AG04449 (cell line): ENCODE data around the gene HBS1L.

Source experiments
- CTCF ChIA-PET: fragments of 350-600 bp; formaldehyde crosslinking; extraction: SDS; loops from one replicate; lab custom pipeline; 2021; ENCODE audit warnings: antibody characterized with exemption; lab: Yijun Ruan, JAX
- POLR2A ChIA-PET: fragments of 400-600, 350-600 bp; formaldehyde crosslinking; extraction: SDS; loops from one replicate; lab custom pipeline; 2020; ENCODE audit warnings: antibody characterized with exemption, inconsistent platforms; lab: Yijun Ruan, JAX
- DNase-seq: peaks from one replicate; pipeline ENCODE4 v3.0.0-alpha.2; 2010; ENCODE audit warnings: low read depth, low spot score
- H3K4me3 ChIP-seq: 2 replicates; pipeline ENCODE4 v1.5.1; 2011; ENCODE audit warnings: low read depth, mild to moderate bottlenecking, control low read depth, low read length
- TF ChIP-seq, protein P1 (sequence below): IDR thresholded peaks from one replicate; pipeline ENCODE4 v1.5.1; 2011; ENCODE audit warnings: mild to moderate bottlenecking, moderate library complexity, low read length, control low read depth, inconsistent platforms; ENCODE audit not compliant: insufficient read depth; ENCODE audit errors: missing control alignments

Gene HBS1L

DNA sequence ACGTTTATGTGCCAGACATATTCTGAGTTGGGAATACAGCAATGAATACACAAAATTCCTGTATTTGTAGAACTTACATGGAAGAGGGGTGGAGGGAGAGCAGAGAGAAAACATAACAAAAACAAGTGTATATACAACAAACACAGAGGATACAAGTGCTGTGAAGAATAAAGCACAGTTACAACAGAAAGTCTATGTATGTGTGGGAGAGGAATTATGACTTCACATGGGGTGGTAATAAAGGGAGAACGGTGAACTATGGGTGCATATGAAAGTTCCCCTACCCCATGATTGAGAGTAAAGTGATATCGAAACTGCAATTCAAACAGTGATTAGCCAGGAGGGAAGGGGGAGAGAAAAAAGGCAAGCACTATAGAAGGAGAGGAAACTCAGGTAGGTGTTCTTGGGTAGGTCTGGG, 24.6 kb downstream of the HBS1L start:
- CTCF ChIA-PET: no interaction called here
- no peak for DNase-seq
- H3K4me3 ChIP-seq: no peak overlapping the region
- TF ChIP-seq, protein P1, sequence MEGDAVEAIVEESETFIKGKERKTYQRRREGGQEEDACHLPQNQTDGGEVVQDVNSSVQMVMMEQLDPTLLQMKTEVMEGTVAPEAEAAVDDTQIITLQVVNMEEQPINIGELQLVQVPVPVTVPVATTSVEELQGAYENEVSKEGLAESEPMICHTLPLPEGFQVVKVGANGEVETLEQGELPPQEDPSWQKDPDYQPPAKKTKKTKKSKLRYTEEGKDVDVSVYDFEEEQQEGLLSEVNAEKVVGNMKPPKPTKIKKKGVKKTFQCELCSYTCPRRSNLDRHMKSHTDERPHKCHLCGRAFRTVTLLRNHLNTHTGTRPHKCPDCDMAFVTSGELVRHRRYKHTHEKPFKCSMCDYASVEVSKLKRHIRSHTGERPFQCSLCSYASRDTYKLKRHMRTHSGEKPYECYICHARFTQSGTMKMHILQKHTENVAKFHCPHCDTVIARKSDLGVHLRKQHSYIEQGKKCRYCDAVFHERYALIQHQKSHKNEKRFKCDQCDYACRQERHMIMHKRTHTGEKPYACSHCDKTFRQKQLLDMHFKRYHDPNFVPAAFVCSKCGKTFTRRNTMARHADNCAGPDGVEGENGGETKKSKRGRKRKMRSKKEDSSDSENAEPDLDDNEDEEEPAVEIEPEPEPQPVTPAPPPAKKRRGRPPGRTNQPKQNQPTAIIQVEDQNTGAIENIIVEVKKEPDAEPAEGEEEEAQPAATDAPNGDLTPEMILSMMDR: no peak
- POLR2A ChIA-PET: no interaction called here

DNA sequence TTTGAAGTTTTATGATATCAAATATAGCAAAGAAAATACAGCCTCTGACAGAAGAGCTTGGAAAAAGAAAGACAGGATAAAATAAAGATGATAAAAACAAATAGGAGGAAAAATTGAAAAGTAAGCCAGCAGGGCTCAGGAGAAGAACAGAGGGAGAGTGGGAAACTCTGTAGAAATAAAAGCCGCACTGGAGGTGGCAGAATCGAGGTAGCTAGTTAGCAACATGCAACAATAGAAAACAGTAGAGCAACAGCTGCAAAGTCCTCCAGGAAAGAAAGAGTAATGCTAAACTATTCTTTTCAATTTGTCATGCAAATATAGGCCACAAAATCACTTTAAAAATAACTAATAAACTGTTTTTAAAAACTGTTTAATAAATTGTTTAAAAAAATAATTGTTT, 28.8 kb downstream of the HBS1L start:
- POLR2A ChIA-PET: no interaction called here
- H3K4me3 ChIP-seq: no peak overlapping the region
- no peak for DNase-seq
- TF ChIP-seq, protein P1: no peak
- CTCF ChIA-PET: interaction anchor here (0.7 to 1.1 kb wide), 2 partner anchors 23 to 606 kb away, joined by 3 read pairs; no protein-coding TSS in a partner anchor

DNA sequence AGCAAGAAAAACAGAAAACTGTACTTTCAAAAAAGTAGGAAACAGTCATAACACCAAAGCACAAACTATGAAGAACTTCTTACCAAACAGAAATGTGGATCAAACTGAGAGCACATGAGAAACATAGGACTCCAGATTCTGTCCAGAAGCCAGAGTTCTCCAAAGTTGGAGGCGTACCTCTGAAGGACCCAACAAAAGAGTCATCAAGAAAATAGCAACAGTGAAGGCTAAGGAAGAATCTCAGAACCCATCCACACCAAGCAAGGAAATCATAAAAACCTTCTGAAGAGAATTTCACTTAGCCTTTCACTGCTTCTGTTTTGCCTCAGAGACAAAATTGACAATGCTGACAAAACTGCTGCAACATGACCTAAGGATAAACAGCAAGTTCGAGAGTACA, 29.4 kb downstream of the HBS1L start:
- ChIA-PET CTCF (interaction anchor here (0.7 to 1.1 kb wide), 2 partner anchors 23 to 606 kb away, joined by 3 read pairs; no protein-coding TSS in a partner anchor), POLR2A (no interaction called here)
- TF ChIP-seq, protein P1: no peak

DNA sequence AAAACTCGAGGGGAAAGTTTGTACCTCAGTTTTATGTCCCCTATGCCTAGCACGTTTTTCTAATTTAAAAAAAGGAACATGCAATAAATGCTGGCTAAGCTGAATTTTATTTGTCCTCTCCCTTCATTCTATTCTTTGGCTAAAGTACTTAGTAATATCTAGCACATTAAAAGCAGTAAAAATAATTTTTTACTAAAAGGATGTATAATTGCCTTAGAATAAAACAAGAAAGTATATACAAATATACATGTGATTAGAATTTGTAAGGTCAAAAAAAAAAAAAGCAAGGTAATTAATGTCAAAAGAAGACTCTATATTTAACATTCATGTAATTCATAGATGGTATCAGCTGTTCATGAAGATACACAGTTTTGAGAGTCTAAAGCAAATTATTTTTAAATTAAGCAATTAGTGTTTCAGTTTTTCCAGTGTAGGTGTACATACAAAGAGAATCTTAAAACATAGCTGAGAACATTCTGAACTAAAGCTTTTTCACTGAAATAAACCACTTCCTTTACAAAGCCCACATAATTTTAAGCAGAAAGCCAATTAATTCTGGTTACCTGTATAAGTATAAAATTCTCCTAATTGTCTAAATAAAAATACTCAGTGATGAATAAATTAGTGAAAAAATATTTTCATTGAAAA, 32.4 kb downstream of the HBS1L start:
- TF ChIP-seq, protein P1: no peak
- no peak overlapping the region for H3K4me3 ChIP-seq
- no peak for DNase-seq
- ChIA-PET CTCF (interaction anchor here (1.1 kb wide), 1 partner anchor 20 kb away, joined by 4 read pairs; no protein-coding TSS in a partner anchor), POLR2A (interaction anchor here (1.2 kb wide), 1 partner anchor 32 kb away, joined by 3 read pairs; the partner anchor contains the start of gene HBS1L)

More for the DNA sequence above, 29.4 kb downstream of the HBS1L start:
- no peak for DNase-seq
- no peak overlapping the region for H3K4me3 ChIP-seq

DNA sequence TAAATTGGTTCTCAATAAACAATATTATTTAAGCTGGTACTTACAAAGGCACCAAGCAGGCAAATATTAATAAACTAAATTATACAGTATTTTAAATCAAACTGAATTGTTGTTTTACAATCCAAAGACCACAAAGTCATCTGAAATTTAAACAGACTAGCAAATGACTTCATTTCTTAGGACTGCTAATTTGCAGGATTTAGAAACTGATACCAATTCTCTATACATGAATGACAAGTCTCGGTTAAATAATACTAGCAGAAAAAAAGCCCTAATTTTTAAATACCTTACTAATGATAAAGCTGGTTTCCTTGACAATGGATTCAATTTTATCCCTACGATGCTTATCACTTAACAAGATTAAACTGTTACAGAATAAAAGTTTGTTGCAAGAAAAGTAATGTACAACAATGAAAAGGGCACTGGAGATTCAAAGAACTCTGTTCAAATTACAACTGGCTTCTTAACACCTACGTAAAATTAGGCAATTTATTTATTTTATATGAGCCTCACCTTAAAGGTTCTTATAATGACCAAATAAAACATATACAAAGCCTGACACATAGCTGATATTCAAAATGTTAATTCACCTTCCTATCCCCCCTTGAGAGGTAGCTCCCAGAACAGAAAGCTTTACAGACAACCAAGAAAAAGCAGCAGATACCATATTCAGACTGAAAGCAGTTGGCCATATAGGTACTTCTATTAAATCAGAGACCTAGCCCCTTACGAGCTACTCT, 33.1 kb downstream of the HBS1L start:
- TF ChIP-seq, protein P1: no peak
- no peak for DNase-seq
- no peak overlapping the region for H3K4me3 ChIP-seq
- ChIA-PET POLR2A (interaction anchor here (1.2 kb wide), 1 partner anchor 33 kb away, joined by 3 read pairs; the partner anchor contains the start of gene HBS1L), CTCF (interaction anchor here (1.1 kb wide), 2 partner anchors 18 to 19 kb away, joined by 3 to 4 read pairs; no protein-coding TSS in a partner anchor)

DNA sequence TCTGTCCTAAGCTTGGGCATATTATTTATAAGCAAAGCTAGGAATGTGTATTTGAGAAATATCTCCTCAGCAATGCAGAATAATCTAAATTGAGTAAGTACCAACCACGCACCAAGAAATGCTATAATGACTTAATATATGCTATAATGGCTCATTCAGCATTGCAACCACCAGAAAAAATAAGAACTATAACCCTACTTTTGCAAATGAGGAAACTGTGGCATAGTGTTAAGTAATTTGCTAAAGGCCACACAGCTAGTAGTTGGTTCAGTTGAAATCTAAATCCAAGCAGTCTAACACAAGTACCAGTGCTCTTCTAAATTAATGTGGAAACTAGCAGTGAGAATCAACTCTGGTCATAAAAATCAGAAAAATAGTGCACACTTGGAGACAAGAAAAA, 35.7 kb downstream of the HBS1L start:
- TF ChIP-seq, protein P1: no peak
- CTCF ChIA-PET: interaction anchor here (1.2 kb wide), 1 partner anchor 896 kb away, joined by 3 read pairs; no protein-coding TSS in a partner anchor
- no peak for DNase-seq
- POLR2A ChIA-PET: no interaction called here
- H3K4me3 ChIP-seq: no peak overlapping the region
